ENCODE measurements around the gene CMPK1. TPM values are rescaled to one million over a fixed set of nuclear protein-coding genes. Genes with fewer than 3 reads are reported as not detected.

The CMPK1 gene
- total and polyA plus RNA-seq, 8 donors: 25.7 to 174 (median 98.0) TPM

DNA sequence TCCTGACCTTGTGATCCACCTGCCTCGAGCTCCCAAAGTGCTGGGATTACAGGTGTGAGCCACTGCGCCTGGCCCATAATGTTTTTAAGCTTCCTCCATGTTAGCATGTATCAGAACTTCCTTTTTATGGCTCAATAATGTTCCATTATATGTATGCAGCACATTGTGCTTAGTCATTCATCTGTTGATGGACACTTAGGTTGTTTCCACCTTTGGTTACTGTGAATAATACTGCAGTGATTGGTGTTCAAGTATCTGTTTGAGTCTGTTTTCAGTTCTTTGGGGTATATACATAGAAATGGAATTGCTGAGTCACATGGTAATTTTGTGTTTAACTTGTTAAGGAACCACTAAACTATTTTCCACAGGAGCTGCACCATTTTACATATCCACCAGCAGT, 17.7 kb downstream of the CMPK1 start:
- TF ChIP-seq POLR2A (IDR thresholded peaks at IDR 0.05) (no peak), POLR2AphosphoS5 (IDR thresholded peaks at IDR 0.05) (no peak), EP300 (IDR thresholded peaks at IDR 0.05) (no peak)
- TF ChIP-seq, protein P1, sequence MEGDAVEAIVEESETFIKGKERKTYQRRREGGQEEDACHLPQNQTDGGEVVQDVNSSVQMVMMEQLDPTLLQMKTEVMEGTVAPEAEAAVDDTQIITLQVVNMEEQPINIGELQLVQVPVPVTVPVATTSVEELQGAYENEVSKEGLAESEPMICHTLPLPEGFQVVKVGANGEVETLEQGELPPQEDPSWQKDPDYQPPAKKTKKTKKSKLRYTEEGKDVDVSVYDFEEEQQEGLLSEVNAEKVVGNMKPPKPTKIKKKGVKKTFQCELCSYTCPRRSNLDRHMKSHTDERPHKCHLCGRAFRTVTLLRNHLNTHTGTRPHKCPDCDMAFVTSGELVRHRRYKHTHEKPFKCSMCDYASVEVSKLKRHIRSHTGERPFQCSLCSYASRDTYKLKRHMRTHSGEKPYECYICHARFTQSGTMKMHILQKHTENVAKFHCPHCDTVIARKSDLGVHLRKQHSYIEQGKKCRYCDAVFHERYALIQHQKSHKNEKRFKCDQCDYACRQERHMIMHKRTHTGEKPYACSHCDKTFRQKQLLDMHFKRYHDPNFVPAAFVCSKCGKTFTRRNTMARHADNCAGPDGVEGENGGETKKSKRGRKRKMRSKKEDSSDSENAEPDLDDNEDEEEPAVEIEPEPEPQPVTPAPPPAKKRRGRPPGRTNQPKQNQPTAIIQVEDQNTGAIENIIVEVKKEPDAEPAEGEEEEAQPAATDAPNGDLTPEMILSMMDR (IDR thresholded peaks at IDR 0.05): no peak
- no peak for DNase-seq
- no peak overlapping the region for H3K27ac ChIP-seq
- 91 to 100% (median 96%) methylated on average over 2 of the region's 2 CpGs for WGBS, 5 donors
- H3K4me1 ChIP-seq: peaks cover 0 to 26% (median 12%) of the 10 kb centered on the region in 4 donors
- no peaks in the 10 kb centered on the region for H3K9me3 ChIP-seq
- intact Hi-C loops (cut with DNase I; ENCODE audit: low total_unique reads): no loop called here
- no peak overlapping the region for H3K4me3 ChIP-seq
- H3K27me3 ChIP-seq: no peaks in the 10 kb centered on the region
- peaks cover 0 to 22% (median 12%) of the 10 kb centered on the region in 4 donors for H3K36me3 ChIP-seq

DNA sequence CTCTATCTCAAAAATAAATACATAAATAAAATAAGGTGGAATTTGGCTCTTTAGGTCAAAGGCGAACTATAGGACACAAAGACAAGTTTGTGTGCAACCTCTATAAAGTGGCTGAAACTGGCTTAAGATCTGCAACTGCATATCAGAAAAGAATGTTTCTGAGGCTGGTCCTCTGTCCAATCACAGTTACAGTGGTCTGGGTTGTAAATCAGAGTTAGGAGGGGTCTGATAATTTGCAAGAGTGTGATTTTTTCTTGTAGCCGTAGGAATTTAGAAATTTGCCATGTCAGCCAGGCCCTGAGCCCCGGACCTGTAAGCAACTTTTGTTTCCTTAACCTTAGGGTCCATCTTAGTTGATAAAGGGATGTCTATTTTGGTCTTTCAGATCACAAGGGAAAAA, 27.8 kb downstream of the CMPK1 start:
- Histone ChIP-seq H3K27ac (no peak overlapping the region), H3K4me3 (no peak overlapping the region), H3K36me3 (peaks cover 0 to 6% (median 0%) of the 10 kb centered on the region in 4 donors), H3K4me1 (no peaks in the 10 kb centered on the region), H3K27me3 (no peaks in the 10 kb centered on the region), H3K9me3 (no peaks in the 10 kb centered on the region)
- TF ChIP-seq EP300 (IDR thresholded peaks at IDR 0.05): no peak
- no peak for TF ChIP-seq POLR2AphosphoS5 (IDR thresholded peaks at IDR 0.05)
- TF ChIP-seq, protein P1 (IDR thresholded peaks at IDR 0.05): no peak
- TF ChIP-seq POLR2A (IDR thresholded peaks at IDR 0.05): no peak
- WGBS, 5 donors: 76 to 92% (median 90%) methylated on average over 3 of the region's 3 CpGs
- no peak for DNase-seq
- intact Hi-C loops (cut with DNase I; ENCODE audit: low total_unique reads): no loop called here

DNA sequence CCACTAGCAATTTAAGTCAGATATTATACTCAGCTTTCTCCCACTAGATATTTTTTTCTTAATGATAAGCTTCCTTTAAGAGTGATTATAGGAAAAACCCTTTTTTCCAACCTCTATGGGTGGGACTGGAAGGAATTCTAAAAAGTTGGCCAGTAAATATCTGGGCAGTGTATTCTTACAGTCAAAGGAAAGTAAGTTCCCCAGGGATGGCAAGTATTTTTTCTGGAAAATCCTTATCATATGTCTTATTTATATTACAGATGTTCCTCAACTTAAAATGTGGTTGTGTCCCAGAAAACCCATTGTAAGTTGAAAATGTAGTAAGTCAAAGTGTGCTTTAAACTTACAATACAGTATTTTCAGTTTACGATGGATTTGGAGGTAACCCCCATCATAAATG, 29.2 kb downstream of the CMPK1 start:
- Histone ChIP-seq H3K9me3 (no peaks in the 10 kb centered on the region), H3K27ac (no peak overlapping the region), H3K4me1 (no peaks in the 10 kb centered on the region), H3K4me3 (no peak overlapping the region), H3K27me3 (no peaks in the 10 kb centered on the region), H3K36me3 (peaks cover 0 to 6% (median 0%) of the 10 kb centered on the region in 4 donors)
- TF ChIP-seq, protein P1 (IDR thresholded peaks at IDR 0.05): no peak
- TF ChIP-seq EP300 (IDR thresholded peaks at IDR 0.05) (no peak), POLR2A (IDR thresholded peaks at IDR 0.05) (no peak), POLR2AphosphoS5 (IDR thresholded peaks at IDR 0.05) (no peak)
- intact Hi-C loops (cut with DNase I; ENCODE audit: low total_unique reads): no loop called here
- no peak for DNase-seq
- 95 to 100% (median 98%) methylated on average over 1 of the region's 1 CpG for WGBS, 5 donors

DNA sequence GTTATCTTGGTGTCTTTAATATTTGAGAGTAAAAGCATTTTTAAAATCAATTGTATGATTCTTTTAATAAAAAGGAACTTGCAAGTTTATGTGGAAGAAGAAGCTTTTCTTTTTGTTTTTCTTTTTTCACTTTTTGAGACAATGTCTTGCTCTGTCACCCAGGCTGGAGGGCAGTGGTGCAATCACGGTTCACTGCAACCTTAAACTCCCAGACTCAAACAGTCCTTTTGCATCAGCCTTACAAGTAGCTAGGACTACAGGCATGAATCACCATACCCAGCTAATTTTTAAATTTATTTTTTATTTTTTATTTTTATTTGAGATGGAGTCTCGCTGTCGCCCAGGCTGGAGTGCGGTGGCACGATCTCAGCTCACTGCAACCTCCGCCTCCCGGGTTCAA, 34.1 kb downstream of the CMPK1 start:
- H3K4me3 ChIP-seq: no peak overlapping the region
- H3K9me3 ChIP-seq: no peaks in the 10 kb centered on the region
- no peaks in the 10 kb centered on the region for H3K4me1 ChIP-seq
- TF ChIP-seq, protein P1 (IDR thresholded peaks at IDR 0.05): no peak
- TF ChIP-seq POLR2AphosphoS5 (IDR thresholded peaks at IDR 0.05) (no peak), EP300 (IDR thresholded peaks at IDR 0.05) (no peak), POLR2A (IDR thresholded peaks at IDR 0.05) (no peak)
- H3K27ac ChIP-seq: no peak overlapping the region
- peaks cover 22 to 51% (median 44%) of the 10 kb centered on the region in 4 donors for H3K36me3 ChIP-seq
- H3K27me3 ChIP-seq: no peaks in the 10 kb centered on the region
- DNase-seq: no peak
- intact Hi-C loops (cut with DNase I; ENCODE audit: low total_unique reads): no loop called here
- WGBS, 5 donors: 92 to 98% (median 96%) methylated on average over 7 of the region's 7 CpGs
